GM21576 (cell line): ENCODE data around the gene INF2.

Experiments used
- ATAC-seq: cut with Tn5 transposase; IDR thresholded peaks from one replicate; pipeline ENCODE4 v1.9.1; 2021; ENCODE audit warnings: mild to moderate bottlenecking, moderate library complexity; ENCODE audit not compliant: unreplicated experiment

Gene INF2

GRCh38 chr14:104732931-104733681 lies 43.7 kb downstream of the INF2 start:
- ATAC-seq, result no peak

- no peak for ATAC-seq
Measured at GRCh38 chr14:104734051-104734587, 44.7 kb downstream of the INF2 start.

GRCh38 chr14:104734601-104734990 lies 45.2 kb downstream of the INF2 start:
- ATAC-seq, result no peak

GRCh38 chr14:104734991-104735779 lies 45.8 kb downstream of the INF2 start:
- ATAC-seq, result no peak

- ATAC-seq, result no peak
Measured at GRCh38 chr14:104735830-104736642, 46.6 kb downstream of the INF2 start.

- no peak for ATAC-seq
Measured at GRCh38 chr14:104738375-104739019, 49.1 kb downstream of the INF2 start.

GRCh38 chr14:104739026-104739425 lies 49.6 kb downstream of the INF2 start:
- no peak for ATAC-seq

- ATAC-seq, result no peak
Measured at GRCh38 chr14:104739546-104740516, 50.4 kb downstream of the INF2 start.

- no peak for ATAC-seq
Measured at GRCh38 chr14:104741108-104741802, 51.8 kb downstream of the INF2 start.

GRCh38 chr14:104741803-104742251 lies 52.4 kb downstream of the INF2 start:
- no peak for ATAC-seq

GRCh38 chr14:104742586-104743455 lies 53.4 kb downstream of the INF2 start:
- ATAC-seq, result no peak

GRCh38 chr14:104743461-104744380 lies 54.3 kb downstream of the INF2 start:
- ATAC-seq, result no peak

- no peak for ATAC-seq
Measured at GRCh38 chr14:104744484-104744883, 55.1 kb downstream of the INF2 start.

GRCh38 chr14:104745431-104745830 lies 56.0 kb downstream of the INF2 start:
- no peak for ATAC-seq

- no peak for ATAC-seq
Measured at GRCh38 chr14:104746071-104746545, 56.7 kb downstream of the INF2 start.

GRCh38 chr14:104746934-104747481 lies 57.6 kb downstream of the INF2 start:
- no peak for ATAC-seq
